Lung (tissue), 12 donors: Measurements from ENCODE around the gene CHIC2. TPM values are rescaled to one million over a fixed set of nuclear protein-coding genes. Genes with fewer than 3 reads are reported as not detected.

ENCODE experiments used
- ATAC-seq: fragments of 200-7000 bp; cut with Tn5 transposase; one replicate; pipeline ENCODE4 v1.9.1; 2020; ENCODE audit warnings: moderate number of reproducible peaks; ENCODE audit not compliant: insufficient read depth, low FRiP score
- DNase-seq, 3 donors: peaks; one replicate each; pipeline ENCODE4 v3.0.0-alpha.2; 2013 to 2017
- H3K27ac ChIP-seq, 2 donors: one replicate each; pipeline ENCODE4 v1.5.1; 2013; ENCODE audit warnings: mild to moderate bottlenecking in 2 of 2, moderate library complexity in 2 of 2, control low read depth in 1 of 2, inconsistent platforms in 1 of 2, low read depth in 1 of 2, low read length in 1 of 2
- H3K27me3 ChIP-seq, 3 donors: one replicate each; pipeline ENCODE4 v1.5.1; 2013; ENCODE audit warnings: low read length in 2 of 3; ENCODE audit not compliant: control insufficient read depth in 3 of 3, insufficient read depth in 3 of 3
- H3K36me3 ChIP-seq, 4 donors: one replicate each; pipeline ENCODE4 v1.5.1; 2013; ENCODE audit warnings: low read length in 4 of 4, mild to moderate bottlenecking in 1 of 4, moderate library complexity in 1 of 4; ENCODE audit not compliant: control insufficient read depth in 4 of 4, insufficient read depth in 4 of 4
- H3K4me1 ChIP-seq, 5 donors: one replicate each; pipeline ENCODE4 v1.5.1; 2013; ENCODE audit warnings: low read length in 5 of 5, mild to moderate bottlenecking in 2 of 5, moderate library complexity in 1 of 5; ENCODE audit not compliant: control insufficient read depth in 5 of 5, insufficient read depth in 5 of 5
- H3K4me3 ChIP-seq: one replicate; pipeline ENCODE4 v1.5.1; 2013; ENCODE audit warnings: mild to moderate bottlenecking, control low read depth, moderate library complexity
- H3K9ac ChIP-seq, 2 donors: one replicate each; pipeline ENCODE4 v1.5.1; 2013; ENCODE audit warnings: low read length in 2 of 2, control low read depth in 1 of 2; ENCODE audit not compliant: insufficient read depth in 1 of 2
- H3K9me3 ChIP-seq, 4 donors: one replicate each; pipeline ENCODE4 v1.5.1; 2013; ENCODE audit warnings: low read length in 3 of 4, mild to moderate bottlenecking in 1 of 4, moderate library complexity in 1 of 4; ENCODE audit not compliant: control insufficient read depth in 4 of 4, insufficient read depth in 3 of 4
- CTCF ChIP-seq: IDR thresholded peaks from 2 replicates; pipeline ENCODE4 v1.5.1; 2012; ENCODE audit warnings: mild to moderate bottlenecking; ENCODE audit errors: control extremely low read depth, extremely low read depth
- WGBS, 2 donors: extraction: QIAGEN DNeasy Blood & Tissue Kit; methylation state at CpG; one replicate each; pipeline ENCODE4 v1.1.7; 2013; 5-methylcytosine and 5-hydroxymethylcytosine counted together
- polyA plus RNA-seq, 2 donors: library from polyadenylated mRNA; stranded (reverse); fragments of 200-250 nt; gene quantifications; one replicate each; pipeline ENCODE4 v1.2.1, GENCODE V29; 2013
- total RNA-seq, 2 donors: library from RNA; depleted of rRNA in 1 of 2; stranded (reverse); fragments of >200 nt in 1 of 2; gene quantifications; one replicate each; pipeline ENCODE4 v1.2.1, GENCODE V29; 2014 to 2021
- donor health status: control.
- donor health status: control.
- donor health status: Bipolar disorder and iron deficiency.
- donor health status: healthy.
- donor health status: DM: yes; HTN: yes; CAD: no.

CHIC2 gene
- total and polyA plus RNA-seq, 4 donors: 12.6 to 52.8 (median 30.5) TPM

GRCh38 chr4:54092405-54093323, 28.3 kb upstream of the CHIC2 start:
- Histone ChIP-seq H3K9ac (no peak overlapping the region), H3K4me1 (peaks cover 0 to 16% (median 10%) of the 10 kb centered on the region in 5 donors), H3K9me3 (peaks cover 0 to 3% (median 0%) of the 10 kb centered on the region in 4 donors), H3K27ac (no peak overlapping the region), H3K27me3 (peaks cover 10 to 89% (median 63%) of the 10 kb centered on the region in 3 donors), H3K36me3 (no peaks in the 10 kb centered on the region), H3K4me3 (peak overlapping the region; percentile 34)
- WGBS, 2 donors: 9 to 16% methylated on average over 13 of the region's 13 CpGs
- ATAC-seq (no peak), DNase-seq (peak in 1 of 3 donors; percentile 21)
- TF ChIP-seq CTCF: no peak

GRCh38 chr4:54091637-54092404, 27.4 kb upstream of the CHIC2 start:
- H3K36me3 ChIP-seq: no peaks in the 10 kb centered on the region
- peaks cover 0 to 16% (median 10%) of the 10 kb centered on the region in 5 donors for H3K4me1 ChIP-seq
- H3K4me3 ChIP-seq: peak overlapping the region; percentile 33
- peak overlapping the region in 1 of 2 donors; percentile 46 for H3K9ac ChIP-seq
- 1 to 2% methylated on average over 48 of the region's 48 CpGs for WGBS, 2 donors
- ATAC-seq: peak; percentile 89
- no peak for TF ChIP-seq CTCF
- H3K9me3 ChIP-seq: peaks cover 0 to 3% (median 0%) of the 10 kb centered on the region in 4 donors
- H3K27me3 ChIP-seq: peaks cover 10 to 80% (median 56%) of the 10 kb centered on the region in 3 donors
- DNase-seq: peak; percentile 71 to 80 (median 73)
- H3K27ac ChIP-seq: no peak overlapping the region

GRCh38 chr4:54090804-54091623, 26.6 kb upstream of the CHIC2 start:
- TF ChIP-seq CTCF: no peak
- peaks cover 0 to 3% (median 0%) of the 10 kb centered on the region in 4 donors for H3K9me3 ChIP-seq
- no peak overlapping the region for H3K27ac ChIP-seq
- WGBS, 2 donors: 21 to 25% methylated on average over 26 to 27 of the region's 27 CpGs
- H3K27me3 ChIP-seq: peaks cover 10 to 78% (median 48%) of the 10 kb centered on the region in 3 donors
- no peaks in the 10 kb centered on the region for H3K36me3 ChIP-seq
- no peak overlapping the region for H3K4me3 ChIP-seq
- H3K9ac ChIP-seq: peak overlapping the region in 1 of 2 donors; percentile 46
- DNase-seq (peak; percentile 16 to 33 (median 31)), ATAC-seq (peak; percentile 68)
- H3K4me1 ChIP-seq: peaks cover 0 to 16% (median 10%) of the 10 kb centered on the region in 5 donors
